H9 (cell line): Measurements from ENCODE around the gene LMNTD2. TPM values are rescaled to one million over a fixed set of nuclear protein-coding genes. Genes with fewer than 3 reads are reported as not detected.

Experiments used
- DNase-seq: peaks from one replicate; pipeline ENCODE4 v3.0.0-alpha.2; 2017
- H2AFZ ChIP-seq: one replicate; pipeline ENCODE4 v1.6.1; 2013; ENCODE audit warnings: mild to moderate bottlenecking, low read length, control low read depth, moderate library complexity
- H2AK5ac ChIP-seq: 2 replicates; pipeline ENCODE4 v1.6.1; 2013; ENCODE audit warnings: low read length, control low read depth, mixed read lengths; ENCODE audit not compliant: insufficient read length
- H2BK120ac ChIP-seq: one replicate; pipeline ENCODE4 v1.6.1; 2013; ENCODE audit warnings: low read depth, mild to moderate bottlenecking, low read length, control low read depth, inconsistent platforms; ENCODE audit not compliant: poor library complexity, severe bottlenecking
- H2BK12ac ChIP-seq: 2 replicates; pipeline ENCODE4 v1.6.1; 2013; ENCODE audit warnings: low read length, control low read depth, mixed read lengths, low read depth; ENCODE audit not compliant: insufficient read length
- H2BK15ac ChIP-seq: 2 replicates; pipeline ENCODE4 v1.6.1; 2013; ENCODE audit warnings: low read depth, low read length, control low read depth
- H2BK20ac ChIP-seq: one replicate; pipeline ENCODE4 v1.6.1; 2013; ENCODE audit warnings: low read depth, mild to moderate bottlenecking, low read length, control low read depth, inconsistent platforms; ENCODE audit not compliant: poor library complexity, severe bottlenecking
- H2BK5ac ChIP-seq: 2 replicates; pipeline ENCODE4 v1.6.1; 2013; ENCODE audit warnings: low read length, control low read depth, mixed read lengths; ENCODE audit not compliant: insufficient read length
- H3K14ac ChIP-seq: 2 replicates; pipeline ENCODE4 v1.6.1; 2013; ENCODE audit warnings: low read length, control low read depth; ENCODE audit not compliant: insufficient read depth
- H3K18ac ChIP-seq: 2 replicates; pipeline ENCODE4 v1.6.1; 2013; ENCODE audit warnings: low read depth, mild to moderate bottlenecking, mixed read lengths, low read length, control low read depth; ENCODE audit not compliant: insufficient read length
- H3K23ac ChIP-seq: 2 replicates; pipeline ENCODE4 v1.6.1; 2013; ENCODE audit warnings: low read length, control low read depth, mixed read lengths, low read depth; ENCODE audit not compliant: insufficient read length
- H3K23me2 ChIP-seq: 2 replicates; pipeline ENCODE4 v1.6.1; 2013; ENCODE audit warnings: low read depth, mild to moderate bottlenecking, mixed read lengths, low read length, control low read depth; ENCODE audit not compliant: insufficient read length, poor library complexity, severe bottlenecking
- H3K27ac ChIP-seq: 2 replicates; pipeline ENCODE4 v1.5.1; 2013; ENCODE audit warnings: low read length, control low read depth, mixed read lengths, low read depth; ENCODE audit not compliant: insufficient read length
- H3K27me3 ChIP-seq: 2 replicates; pipeline ENCODE4 v1.6.1; 2013; ENCODE audit warnings: low read length, control low read depth, inconsistent platforms; ENCODE audit not compliant: insufficient read depth
- H3K4ac ChIP-seq: 2 replicates; pipeline ENCODE4 v1.6.1; 2013; ENCODE audit warnings: low read depth, mild to moderate bottlenecking, control low read depth, inconsistent platforms, low read length, moderate library complexity
- H3K4me1 ChIP-seq: 2 replicates; pipeline ENCODE4 v1.6.1; 2013; ENCODE audit warnings: low read length, control low read depth, inconsistent platforms; ENCODE audit not compliant: insufficient read depth
- H3K4me2 ChIP-seq: 2 replicates; pipeline ENCODE4 v1.6.1; 2013; ENCODE audit warnings: low read length, control low read depth, mixed read lengths; ENCODE audit not compliant: insufficient read length, insufficient read depth
- H3K56ac ChIP-seq: 2 replicates; pipeline ENCODE4 v1.6.1; 2013; ENCODE audit warnings: low read depth, mild to moderate bottlenecking, mixed read lengths, low read length, control low read depth; ENCODE audit not compliant: insufficient read length
- H3K79me1 ChIP-seq: 2 replicates; pipeline ENCODE4 v1.6.1; 2013; ENCODE audit warnings: low read depth, mild to moderate bottlenecking, moderate library complexity, low read length, control low read depth, inconsistent platforms; ENCODE audit not compliant: insufficient read depth, poor library complexity, severe bottlenecking
- H3K79me2 ChIP-seq: 2 replicates; pipeline ENCODE4 v1.6.1; 2013; ENCODE audit warnings: low read length, control low read depth, inconsistent platforms; ENCODE audit not compliant: insufficient read depth
- H3K9ac ChIP-seq: 2 replicates; pipeline ENCODE4 v1.6.1; 2013; ENCODE audit warnings: low read length, control low read depth, mixed read lengths; ENCODE audit not compliant: insufficient read length; ENCODE audit errors: extremely low read depth
- H3K9me3 ChIP-seq: one replicate; pipeline ENCODE4 v1.6.1; 2013; ENCODE audit warnings: low read depth, low read length, inconsistent platforms; ENCODE audit not compliant: control insufficient read depth
- H3T11ph ChIP-seq: one replicate; pipeline ENCODE4 v1.6.1; 2013; ENCODE audit warnings: mild to moderate bottlenecking, low read length, control low read depth, inconsistent platforms
- H4K20me1 ChIP-seq: one replicate; pipeline ENCODE4 v1.6.1; 2013; ENCODE audit not compliant: control insufficient read depth, insufficient read length, insufficient read depth
- H4K5ac ChIP-seq: 2 replicates; pipeline ENCODE4 v1.6.1; 2013; ENCODE audit warnings: low read depth, mild to moderate bottlenecking, mixed read lengths, low read length, control low read depth; ENCODE audit not compliant: insufficient read length
- H4K8ac ChIP-seq: replicated peaks from 2 replicates; pipeline ENCODE4 v1.6.1; 2013; ENCODE audit warnings: low read length, control low read depth, mixed read lengths, low read depth; ENCODE audit not compliant: insufficient read length
- H4K91ac ChIP-seq: 2 replicates; pipeline ENCODE4 v1.6.1; 2013; ENCODE audit warnings: low read depth, mild to moderate bottlenecking, moderate library complexity, mixed read lengths, low read length, control low read depth; ENCODE audit not compliant: insufficient read length
- H3K27ac Mint-ChIP-seq, 3 experiments: 2 replicates in 2 of 3; 3 replicates in 1 of 3; pipeline ENCODE4 v1.8.0; 2020 to 2021; ENCODE audit warnings: mixed read lengths in 3 of 3, mild to moderate bottlenecking in 1 of 3, moderate library complexity in 1 of 3
- H3K27me3 Mint-ChIP-seq: 2 replicates; pipeline ENCODE4 v1.8.0; 2021; ENCODE audit warnings: low read depth, mild to moderate bottlenecking, moderate library complexity, mixed read lengths
- H3K36me3 Mint-ChIP-seq, 3 experiments: 2 replicates in 2 of 3; 3 replicates in 1 of 3; pipeline ENCODE4 v1.8.0; 2020 to 2021; ENCODE audit warnings: low read depth in 3 of 3, mixed read lengths in 3 of 3; ENCODE audit not compliant: insufficient read depth in 1 of 3
- H3K4me1 Mint-ChIP-seq, 2 experiments: 2 replicates each; pipeline ENCODE4 v1.8.0; 2020; ENCODE audit warnings: mixed read lengths in 2 of 2
- H3K4me3 Mint-ChIP-seq, 2 experiments: 2 replicates in 1 of 2; 3 replicates in 1 of 2; pipeline ENCODE4 v1.8.0; 2020 to 2021; ENCODE audit warnings: mild to moderate bottlenecking in 2 of 2, mixed read lengths in 2 of 2, moderate library complexity in 1 of 2
- H3K9me3 Mint-ChIP-seq, 2 experiments: 2 replicates in 1 of 2; 3 replicates in 1 of 2; pipeline ENCODE4 v1.8.0; 2020; ENCODE audit warnings: mild to moderate bottlenecking in 2 of 2, mixed read lengths in 2 of 2, moderate library complexity in 1 of 2
- CTCF ChIP-seq: fragments of 200-600 bp; sonication (generic); conservative IDR thresholded peaks from 3 replicates; pipeline ENCODE4 v1.8.0; 2021; ENCODE audit warnings: antibody characterized with exemption, mild to moderate bottlenecking
- WGBS: extraction: QIAGEN DNeasy Blood & Tissue Kit; methylation state at CpG from one replicate; pipeline ENCODE4 v1.1.7; 2013; ENCODE audit warnings: missing lambda C conversion rate, low lambda C conversion rate, mixed read lengths; ENCODE audit not compliant: insufficient read length; ENCODE audit errors: extremely low coverage; 5-methylcytosine and 5-hydroxymethylcytosine counted together
- total RNA-seq: library from RNA; stranded (reverse); gene quantifications from 2 replicates; pipeline ENCODE4 v1.2.1, GENCODE V29; 2021

The LMNTD2 gene
- total RNA-seq, 1 experiment from 2014 or later = 4.7 TPM

GRCh38 chr11:601573-602245, 41.2 kb upstream of the LMNTD2 start:
- H4K5ac ChIP-seq = no peak overlapping the region

More at GRCh38 chr11:601573-602245, 41.2 kb upstream of the LMNTD2 start:
- Histone ChIP-seq H3K14ac (no peak overlapping the region), H4K91ac (no peak overlapping the region), H3K18ac (no peak overlapping the region), H2AK5ac (no peak overlapping the region), H3K9ac (no peak overlapping the region), H2AFZ (no peak overlapping the region), H3K4ac (no peak overlapping the region), H4K20me1 (peaks cover 3% of the 10 kb centered on the region), H3K4me2 (no peak overlapping the region), H3K27me3 (no peaks in the 10 kb centered on the region), H2BK120ac (no peak overlapping the region), H3K4me1 (no peaks in the 10 kb centered on the region), H3K23me2 (no peaks in the 10 kb centered on the region), H3K79me1 (no peaks in the 10 kb centered on the region), H3K23ac (no peak overlapping the region), H3T11ph (no peak overlapping the region), H3K56ac (no peak overlapping the region), H2BK5ac (no peak overlapping the region), H2BK15ac (no peak overlapping the region), H4K8ac (no peak overlapping the region), H2BK20ac (no peak overlapping the region), H2BK12ac (no peak overlapping the region), H3K27ac (no peak overlapping the region), H3K79me2 (no peaks in the 10 kb centered on the region), H3K9me3 (no peaks in the 10 kb centered on the region)
- H3K27me3 Mint-ChIP-seq = 0 out of 2 replicates have a peak, but pooled peaks cover 2% of the 10 kb centered on the region
- H3K4me3 Mint-ChIP-seq = no peak overlapping the region
- no peaks in the 10 kb centered on the region for H3K4me1 Mint-ChIP-seq
- H3K27ac Mint-ChIP-seq = peak overlapping the region in 1 of 3 experiments; percentile 45; a peak in 2 of 7 replicates
- H3K36me3 Mint-ChIP-seq = peaks cover 39 to 71% (median 71%) of the 10 kb centered on the region in 3 experiments; a peak in 6 of 7 replicates
- no peaks in the 10 kb centered on the region; a peak in 1 of 5 replicates for H3K9me3 Mint-ChIP-seq
- no peak for DNase-seq
- TF ChIP-seq CTCF = no peak
- WGBS = no CpG with 5 or more reads among the region's 23 CpGs
